GM19099 (cell line): ENCODE data around the gene ACTG1.

Experiments used
- POLR2A ChIP-seq: IDR thresholded peaks from 3 replicates; pipeline ENCODE4 v1.6.1; 2011; ENCODE audit warnings: low read depth; ENCODE audit not compliant: insufficient read length; ENCODE audit errors: extremely low read depth

The ACTG1 gene

DNA sequence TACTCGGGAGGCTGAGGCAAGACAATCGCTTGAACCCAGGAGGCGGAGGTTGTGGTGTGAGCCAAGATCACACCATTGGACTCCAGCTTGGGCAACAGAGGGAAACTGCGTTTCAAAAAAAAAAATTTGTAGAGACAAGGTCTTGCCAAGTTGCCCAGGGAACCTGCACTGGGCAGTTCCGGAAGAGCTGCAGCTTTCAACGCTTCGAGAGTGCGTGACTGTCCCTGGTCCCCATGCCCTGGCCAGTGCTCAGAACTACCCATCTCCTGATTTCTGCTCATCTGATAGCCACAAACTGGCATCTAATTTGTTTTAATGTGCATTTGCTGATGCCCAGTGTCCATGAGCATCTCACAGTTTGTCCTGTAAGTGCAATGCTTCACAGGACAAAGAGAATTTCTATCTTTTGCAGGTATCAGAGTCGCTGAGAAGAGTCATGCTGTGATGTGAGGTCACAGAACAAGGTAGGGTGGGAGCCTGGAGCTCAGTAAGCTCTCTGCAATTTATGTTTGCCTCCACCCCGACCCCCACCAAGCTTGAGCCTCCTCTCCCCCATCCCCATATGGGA lies 3.9 kb downstream of the ACTG1 start:
- no peak for TF ChIP-seq POLR2A

DNA sequence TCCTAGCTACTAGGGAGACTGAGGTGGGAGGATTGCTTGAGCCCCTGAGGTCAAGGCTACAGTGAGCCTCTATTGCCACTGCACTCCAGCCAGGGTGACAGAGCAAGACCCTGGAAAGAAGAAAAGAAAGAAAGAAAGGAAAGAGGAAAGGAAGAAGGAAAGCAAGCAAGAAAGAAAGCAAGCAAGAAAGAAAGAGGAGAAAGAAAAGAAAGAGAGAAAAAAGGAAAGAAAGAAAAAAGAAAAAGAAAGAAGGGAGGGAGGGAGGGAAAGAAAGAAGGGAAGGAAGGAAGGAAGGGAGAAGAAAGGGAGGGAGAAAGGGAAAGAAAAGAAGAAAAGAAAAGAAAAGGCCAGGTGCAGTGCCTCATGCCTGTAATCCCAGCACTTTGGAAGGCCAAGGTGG lies 9.0 kb downstream of the ACTG1 start:
- no peak for TF ChIP-seq POLR2A

DNA sequence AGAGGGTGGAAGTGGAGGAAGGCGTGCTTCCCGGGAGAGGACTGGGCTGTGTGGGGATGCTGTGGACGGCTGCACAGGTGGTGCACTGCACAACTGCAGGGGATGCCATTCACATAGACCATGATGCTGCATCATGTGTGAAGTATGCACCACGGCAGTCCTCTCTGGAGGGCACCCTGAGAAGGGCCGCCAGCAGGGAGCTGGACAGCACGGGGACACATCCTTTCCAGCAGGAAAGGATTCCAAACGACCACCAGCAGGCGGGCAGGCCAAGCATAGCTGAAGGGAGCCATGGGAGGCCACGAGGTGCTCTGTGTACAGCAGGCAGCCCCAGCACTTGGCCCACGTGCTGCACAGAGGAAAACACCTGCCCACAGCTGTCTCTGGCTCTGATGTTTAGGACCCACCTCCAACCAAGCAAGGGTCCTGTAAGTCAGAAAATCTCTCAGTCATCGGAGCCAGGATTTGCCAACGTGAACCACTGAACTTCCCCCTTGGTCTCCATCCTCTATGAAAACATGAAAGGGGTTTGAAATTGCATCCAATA lies 10.1 kb downstream of the ACTG1 start:
- no peak for TF ChIP-seq POLR2A

DNA sequence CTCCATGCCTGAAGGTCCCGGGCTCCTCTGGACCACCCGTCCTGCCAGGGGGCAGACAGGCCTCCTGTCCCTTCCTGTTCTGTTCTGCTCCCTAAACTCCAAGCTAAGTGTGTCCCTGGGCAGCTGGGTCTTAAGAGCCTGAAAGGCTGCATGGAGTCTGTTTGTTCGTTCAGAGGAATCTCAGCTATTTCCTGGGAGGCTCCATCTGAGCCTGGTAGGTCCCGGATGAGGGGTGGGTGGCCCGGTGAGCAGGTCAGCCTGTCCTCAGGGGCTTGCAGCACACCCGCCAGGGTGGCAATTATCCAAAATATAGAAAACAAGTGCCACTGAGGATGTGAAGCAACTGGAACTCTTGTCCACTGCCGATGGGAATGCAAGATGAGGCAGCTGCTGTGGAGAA lies 12.6 kb downstream of the ACTG1 start:
- TF ChIP-seq POLR2A = no peak

DNA sequence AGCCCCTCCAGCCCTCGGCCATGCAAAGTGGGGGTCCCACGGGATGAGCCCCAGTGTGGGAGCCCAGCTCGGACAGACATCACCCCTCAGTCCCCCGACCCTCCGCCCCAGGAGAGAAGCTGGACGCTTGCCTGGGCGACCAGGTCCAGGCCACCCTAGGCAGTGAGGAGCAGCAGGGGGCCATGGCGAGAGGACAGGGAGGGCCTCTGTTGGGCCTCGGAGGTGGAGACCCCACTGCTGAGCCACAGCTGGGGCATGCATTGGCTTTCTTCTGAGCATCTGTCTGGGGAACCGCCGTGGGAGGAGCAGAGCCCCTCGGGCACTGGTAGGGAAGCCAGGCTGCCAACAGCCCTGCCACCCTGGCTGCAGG lies 13.0 kb downstream of the ACTG1 start:
- TF ChIP-seq POLR2A = no peak

DNA sequence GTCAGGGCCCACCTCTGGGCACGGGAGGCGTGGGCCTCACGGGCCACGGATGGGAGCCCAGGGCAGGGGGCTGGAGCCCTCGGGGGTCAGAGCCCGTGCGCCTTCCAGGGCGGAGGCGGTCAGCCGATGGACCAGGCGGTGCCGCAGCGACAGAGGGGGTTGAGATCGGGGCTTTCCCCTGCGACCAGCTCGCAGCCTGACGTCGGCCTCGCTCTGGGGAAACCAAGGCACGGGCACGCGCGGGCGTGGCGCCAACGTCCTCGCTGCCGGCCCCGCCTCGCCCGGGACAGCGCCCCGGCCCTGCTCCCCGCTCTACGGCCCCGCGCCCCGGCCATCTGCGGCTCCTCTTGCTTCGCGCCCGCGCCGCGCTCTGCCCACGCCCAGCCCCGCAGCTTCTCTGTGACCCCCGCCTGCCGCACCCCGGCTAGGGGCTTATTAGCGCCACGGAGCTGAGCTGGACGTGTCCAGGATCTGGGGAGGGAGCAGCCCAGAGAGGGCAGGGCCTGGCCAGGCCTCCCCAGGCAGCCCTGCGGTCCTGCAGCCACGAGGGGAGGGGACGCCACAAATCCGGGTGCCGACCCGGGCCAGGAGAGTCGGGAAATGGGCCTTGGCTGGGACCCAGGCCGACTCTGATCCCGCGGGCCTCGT lies 13.5 kb downstream of the ACTG1 start:
- TF ChIP-seq POLR2A = no peak

DNA sequence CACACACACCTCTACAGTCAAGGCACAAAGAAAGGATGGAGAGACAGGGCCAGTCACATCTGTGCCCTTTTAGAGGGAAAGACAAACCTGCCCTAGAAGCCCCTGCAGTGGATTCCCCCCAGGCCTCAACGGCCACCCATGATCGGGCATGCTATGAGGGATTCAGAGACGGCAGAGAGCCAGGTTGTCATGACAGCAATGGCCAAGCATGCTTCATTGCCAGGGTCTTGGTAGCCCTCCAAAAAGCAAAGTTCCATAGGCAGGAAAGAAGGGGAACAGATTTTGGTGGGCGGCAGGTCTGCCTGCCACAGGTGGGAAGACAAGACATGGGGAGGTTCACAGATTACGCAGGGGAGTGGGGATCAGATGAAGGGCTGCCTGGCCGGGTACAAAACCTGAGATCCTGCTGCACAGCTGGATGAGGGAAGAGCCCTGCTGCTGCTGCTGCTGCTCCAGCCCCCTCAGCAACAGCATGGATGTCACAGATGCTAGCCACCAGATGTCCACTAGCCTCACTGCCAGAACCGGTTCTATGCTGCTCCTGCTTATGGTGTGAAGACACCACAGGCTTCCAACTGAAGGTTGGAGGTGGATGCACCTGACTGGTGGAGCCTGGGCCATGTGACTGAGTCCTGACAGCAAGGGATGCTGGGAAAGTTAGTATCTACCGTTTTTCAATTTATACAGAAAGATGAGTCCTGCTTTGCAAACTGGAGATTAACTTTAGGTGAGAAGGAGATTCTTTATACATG lies 17.8 kb downstream of the ACTG1 start:
- no peak for TF ChIP-seq POLR2A

DNA sequence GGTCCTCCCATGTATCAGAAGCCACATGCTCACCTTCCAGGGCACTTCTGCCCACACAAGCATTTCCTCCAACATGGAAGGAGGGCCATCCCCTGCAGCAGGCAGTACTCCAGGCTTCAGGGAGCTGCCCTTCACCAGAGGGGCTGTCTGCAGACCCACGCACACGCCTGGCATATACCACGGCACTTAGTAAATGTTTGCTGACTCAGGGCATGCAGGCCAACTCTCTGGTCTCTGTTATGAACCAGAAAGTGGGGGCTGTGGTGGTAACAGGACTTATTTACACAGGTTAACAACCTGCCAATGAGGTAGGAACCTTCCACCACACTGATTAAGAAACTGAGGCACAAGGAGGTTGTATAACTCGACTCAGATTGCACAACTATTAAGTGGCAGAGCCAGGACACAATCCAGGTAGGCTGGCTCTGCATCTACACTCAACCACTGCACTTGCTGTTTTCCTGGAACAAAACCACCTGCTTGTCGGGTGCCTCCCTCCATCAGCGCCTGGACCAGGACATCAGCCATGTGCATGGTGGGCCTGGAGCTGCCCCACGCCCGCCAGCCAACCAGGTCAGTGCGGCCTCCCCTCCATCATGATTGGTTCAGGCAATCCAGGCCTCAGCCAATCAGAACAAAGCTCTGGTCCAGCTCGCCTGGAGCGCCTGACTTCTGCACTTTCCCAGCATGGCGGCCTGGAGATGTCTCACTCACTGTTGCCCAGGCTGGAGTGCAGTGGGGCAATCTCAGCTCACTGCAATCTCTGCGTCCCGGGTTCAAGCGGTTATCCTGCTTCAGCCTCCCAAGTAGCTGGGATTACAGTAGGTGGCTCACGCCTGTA lies 19.2 kb downstream of the ACTG1 start:
- TF ChIP-seq POLR2A = no peak

DNA sequence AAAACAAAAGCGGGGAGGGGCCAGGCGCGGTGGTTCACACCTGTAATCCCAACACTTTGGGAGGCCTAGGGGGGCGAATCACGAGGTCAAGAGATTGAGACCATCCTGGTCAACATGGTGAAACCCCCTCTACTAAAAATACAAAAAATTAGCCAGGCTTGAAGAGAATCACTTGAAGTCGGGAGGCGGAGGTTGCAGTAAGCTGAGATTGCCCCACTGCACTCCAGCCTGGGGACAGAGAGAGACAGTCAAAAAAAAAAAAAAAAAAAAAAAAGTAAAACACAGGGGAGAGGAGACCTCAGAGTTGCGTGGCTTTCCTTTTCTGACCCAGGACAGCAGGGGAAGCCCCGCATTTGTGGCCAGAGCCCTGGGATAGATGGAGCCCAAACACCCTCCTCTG lies 19.9 kb downstream of the ACTG1 start:
- no peak for TF ChIP-seq POLR2A

DNA sequence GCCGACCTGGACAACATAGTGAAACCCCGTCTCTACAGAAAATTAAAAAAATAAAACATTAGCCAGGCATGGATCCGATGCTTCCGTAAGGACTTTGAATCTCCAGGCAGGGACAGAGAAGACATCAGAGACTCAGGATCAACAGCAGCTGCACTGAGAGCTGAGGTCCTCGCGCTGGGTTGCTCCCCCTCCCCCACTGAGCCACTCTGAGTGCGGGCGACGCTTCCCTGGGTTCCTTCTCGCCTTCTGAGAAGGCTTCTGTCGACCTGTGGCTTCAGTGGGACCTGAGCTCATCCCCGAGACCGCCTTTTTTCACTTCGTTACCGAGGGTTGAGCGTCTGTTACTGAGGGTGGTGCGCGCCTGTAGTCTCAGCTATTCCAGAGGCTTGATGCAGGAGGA lies 20.4 kb downstream of the ACTG1 start:
- TF ChIP-seq POLR2A = no peak

DNA sequence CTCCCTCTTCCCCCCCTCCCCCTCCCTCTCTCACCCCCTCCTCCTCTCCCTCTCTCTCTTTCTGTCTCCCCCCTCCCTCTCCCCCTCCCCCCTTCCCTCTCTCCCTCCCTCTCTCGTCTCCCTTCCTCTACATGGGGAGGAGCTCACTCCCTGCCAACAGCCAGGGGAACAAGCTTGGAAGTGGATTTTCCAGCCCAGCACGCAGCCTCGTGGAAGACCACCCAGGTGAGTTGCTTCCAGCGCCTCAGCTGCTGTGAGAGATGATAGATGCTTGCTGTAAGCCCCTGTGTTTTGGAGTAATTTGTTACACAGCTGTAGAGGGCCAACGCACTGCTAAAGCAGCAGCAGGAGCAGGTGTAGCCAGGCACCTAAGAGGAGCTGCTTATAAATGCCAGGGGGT lies 20.8 kb downstream of the ACTG1 start:
- TF ChIP-seq POLR2A = no peak

DNA sequence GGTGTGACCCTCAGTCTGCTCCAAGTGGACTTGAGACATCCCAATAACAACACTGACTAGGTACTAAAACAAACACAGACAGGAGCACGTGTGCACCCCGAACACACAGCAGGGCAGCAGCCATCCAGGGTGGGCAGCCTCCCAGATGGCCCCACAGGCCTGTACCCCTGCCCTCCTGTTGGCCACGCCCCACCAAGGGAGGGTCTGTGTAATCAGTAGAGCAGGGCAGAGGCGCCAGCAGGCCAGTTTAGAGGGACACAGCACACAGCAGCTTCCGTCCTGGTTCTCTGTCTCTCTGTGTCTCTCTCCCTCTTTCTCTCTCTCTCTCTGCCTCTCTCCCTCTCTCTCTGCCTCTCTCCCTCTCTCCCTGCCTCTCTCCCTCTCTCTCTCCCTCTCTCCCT lies 21.4 kb downstream of the ACTG1 start:
- TF ChIP-seq POLR2A = no peak

DNA sequence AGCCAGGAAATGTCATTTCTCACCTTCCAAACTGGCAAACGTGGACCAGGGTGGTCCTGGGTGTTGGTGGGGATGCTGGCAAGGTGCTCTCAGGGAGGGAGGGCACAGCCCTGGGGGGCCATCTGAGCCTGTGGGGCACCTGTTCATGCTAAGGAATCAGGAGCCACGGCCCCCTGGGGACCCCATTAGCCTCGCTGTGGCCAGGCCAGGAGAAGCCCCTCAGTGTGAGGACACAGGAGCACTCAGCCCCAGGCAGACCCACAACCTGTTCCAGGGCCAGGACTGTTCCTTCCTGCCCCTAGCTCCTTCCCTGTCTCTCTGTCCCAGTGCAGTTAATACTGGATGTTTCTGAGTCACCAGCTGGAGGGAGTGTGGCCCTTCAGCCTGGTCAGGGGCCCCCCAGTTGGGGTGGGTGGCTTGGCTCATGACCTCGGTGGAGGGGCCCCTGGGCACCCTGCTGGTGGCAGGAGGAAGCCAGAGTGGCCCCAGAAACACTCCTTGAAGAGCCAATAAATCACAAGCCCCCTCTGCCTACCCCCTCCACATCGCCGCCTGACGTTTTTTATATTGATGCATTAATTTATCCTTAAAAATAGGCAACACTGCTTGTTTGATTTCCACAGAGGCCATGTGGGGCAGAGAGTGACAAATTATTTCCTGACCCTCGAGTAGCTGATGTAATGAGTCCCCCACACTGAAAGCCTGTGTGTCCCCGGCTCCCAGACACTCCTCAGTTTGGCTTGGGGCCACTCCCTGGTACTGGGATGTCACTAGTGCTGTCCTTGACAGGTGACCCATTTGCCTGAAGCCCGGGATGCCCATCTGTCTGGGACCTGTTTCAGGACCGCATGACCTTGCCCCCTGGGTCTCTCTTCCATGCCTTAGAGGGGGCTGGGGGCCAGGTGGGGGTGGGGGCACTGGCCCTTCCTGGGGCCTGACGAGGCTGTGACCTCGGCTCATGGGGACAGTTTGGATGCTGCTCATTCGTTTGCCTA lies 22.3 kb downstream of the ACTG1 start:
- TF ChIP-seq POLR2A = no peak
